Esophagus muscularis mucosa (tissue), 4 donors: ENCODE data around the gene ABCC1.

Experiments
- EP300 ChIP-seq: sonication (generic); formaldehyde crosslinking; IDR thresholded peaks from one replicate; pipeline ENCODE4 v1.6.1; 2017; ENCODE audit warnings: antibody characterized with exemption
- POLR2A ChIP-seq: fragments of 450-650 bp; IDR thresholded peaks from one replicate; pipeline ENCODE4 v1.6.1; 2017; ENCODE audit warnings: antibody characterized with exemption, moderate library complexity, mild to moderate bottlenecking, low read depth
- POLR2AphosphoS5 ChIP-seq, 2 donors: sonication (generic); formaldehyde crosslinking; IDR thresholded peaks; one replicate each; pipeline ENCODE4 v1.6.1; 2017; ENCODE audit warnings: antibody characterized with exemption in 2 of 2
- TF ChIP-seq, protein P1 (sequence below), 3 experiments: fragments of 200-600 bp in 2 of 3; fragments of 450-650 bp in 1 of 3; sonication (generic) in 2 of 3; IDR thresholded peaks; one replicate each; pipeline ENCODE4 v1.5.1; 2017 to 2019; ENCODE audit warnings: antibody characterized with exemption in 3 of 3, mild to moderate bottlenecking in 2 of 3, moderate library complexity in 1 of 3

DNA sequence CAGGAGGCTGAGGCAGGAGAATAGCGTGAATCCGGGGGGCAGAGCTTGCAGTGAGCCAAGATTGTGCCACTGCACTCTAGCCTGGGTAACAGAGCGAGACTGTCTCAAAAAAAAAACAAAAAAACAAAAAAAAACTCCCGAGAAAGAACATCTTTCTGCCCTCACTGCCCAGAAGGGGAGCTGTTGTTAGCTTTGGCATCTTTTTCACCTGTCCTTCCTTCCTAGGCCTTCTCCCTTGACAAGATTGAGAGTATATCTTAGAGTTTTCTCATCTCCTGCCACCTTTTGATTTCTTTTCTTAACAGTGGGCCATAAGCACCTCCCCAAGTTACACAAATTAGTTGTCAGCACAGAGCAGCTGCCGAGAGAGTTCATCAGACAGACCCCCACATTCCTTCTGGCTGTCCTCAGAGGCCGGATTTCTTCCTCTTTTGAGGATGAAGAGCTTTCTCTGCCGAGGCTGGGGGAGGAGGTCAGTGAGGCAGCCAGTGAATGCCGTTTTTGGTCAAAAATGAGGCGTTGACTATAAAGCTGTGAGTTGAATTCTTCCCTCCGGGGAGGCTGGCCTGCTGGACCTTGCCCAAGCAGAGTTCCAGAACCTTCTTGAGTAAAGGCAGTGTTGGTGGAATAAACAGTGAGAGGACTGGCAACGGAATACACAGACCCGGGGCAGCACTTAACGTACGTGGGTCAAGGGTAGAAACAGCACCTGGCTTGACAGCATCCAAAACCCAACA lies 146.9 kb downstream of the ABCC1 start:
- TF ChIP-seq, protein P1, sequence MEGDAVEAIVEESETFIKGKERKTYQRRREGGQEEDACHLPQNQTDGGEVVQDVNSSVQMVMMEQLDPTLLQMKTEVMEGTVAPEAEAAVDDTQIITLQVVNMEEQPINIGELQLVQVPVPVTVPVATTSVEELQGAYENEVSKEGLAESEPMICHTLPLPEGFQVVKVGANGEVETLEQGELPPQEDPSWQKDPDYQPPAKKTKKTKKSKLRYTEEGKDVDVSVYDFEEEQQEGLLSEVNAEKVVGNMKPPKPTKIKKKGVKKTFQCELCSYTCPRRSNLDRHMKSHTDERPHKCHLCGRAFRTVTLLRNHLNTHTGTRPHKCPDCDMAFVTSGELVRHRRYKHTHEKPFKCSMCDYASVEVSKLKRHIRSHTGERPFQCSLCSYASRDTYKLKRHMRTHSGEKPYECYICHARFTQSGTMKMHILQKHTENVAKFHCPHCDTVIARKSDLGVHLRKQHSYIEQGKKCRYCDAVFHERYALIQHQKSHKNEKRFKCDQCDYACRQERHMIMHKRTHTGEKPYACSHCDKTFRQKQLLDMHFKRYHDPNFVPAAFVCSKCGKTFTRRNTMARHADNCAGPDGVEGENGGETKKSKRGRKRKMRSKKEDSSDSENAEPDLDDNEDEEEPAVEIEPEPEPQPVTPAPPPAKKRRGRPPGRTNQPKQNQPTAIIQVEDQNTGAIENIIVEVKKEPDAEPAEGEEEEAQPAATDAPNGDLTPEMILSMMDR (IDR thresholded peaks at IDR 0.05): peak; percentile 43 to 46 (median 46)
- no peak for TF ChIP-seq POLR2A
- TF ChIP-seq EP300: peak; percentile 29
- peak; percentile 80 to 86 for TF ChIP-seq POLR2AphosphoS5 (IDR thresholded peaks at IDR 0.05)
